Measurements from ENCODE around the gene MT2A. TPM values are rescaled to one million over a fixed set of nuclear protein-coding genes. Genes with fewer than 3 reads are reported as not detected.

The MT2A gene
- total RNA-seq = 1,000 to 10,000 TPM in 1 of 4 donors, 100 to 1,000 TPM in 3; 250 to 1,131 (median 795) TPM

GRCh38 chr16:56608043-56608875 is at the start of gene MT2A:
Gene MT2A (plus strand): TSS chr16:56608584. CDS start chr16:56608656, 72 bp downstream.
- ATAC-seq = peak; percentile 18 to 19
- Histone ChIP-seq H3K27me3 (no peaks in the 10 kb centered on the region), H3K4me1 (peaks cover 71 to 83% of the 10 kb centered on the region in 2 donors), H3K4me3 (peak within 1 kb of the TSS; percentile 60 to 75 (median 70)), H3K36me3 (no peaks in the 10 kb centered on the region), H3K9me3 (no peaks in the 10 kb centered on the region), H3K27ac (peak within 1 kb of the TSS; percentile 95 to 99 (median 98))
- peak; percentile 94 to 97 for DNase-seq
- in situ Hi-C loops (cut with MboI; ENCODE audit: low sequenced_read_pairs in 4 of 4) (loop anchor here in 2 of 4 donors (5.0 to 10.0 kb wide), 2 partner anchors 74 to 93 kb away; partner anchors contain the start of gene MT1X (in 2 of the 2)), intact Hi-C loops (cut with DNase I; ENCODE audit: low total_unique reads) (loop anchor here (1.0 to 5.0 kb wide), 3 partner anchors 74 to 454 kb away; partner anchors contain the start of genes HERPUD1 and MT1X)
- peak in 1 of 2 donors; percentile 99 for TF ChIP-seq POLR2A (IDR thresholded peaks at IDR 0.05)
- TF ChIP-seq CTCF (IDR thresholded peaks at IDR 0.05 in 4 of 5, conservative IDR thresholded peaks at IDR 0.05 in 1 of 5) = peak in 1 of 5 experiments; percentile 11

- H3K4me1 ChIP-seq = no peaks in the 10 kb centered on the region
- no peak for DNase-seq
- intact Hi-C loops (cut with DNase I; ENCODE audit: low total_unique reads) = no loop called here
- TF ChIP-seq CTCF (IDR thresholded peaks at IDR 0.05 in 4 of 5, conservative IDR thresholded peaks at IDR 0.05 in 1 of 5) = no peak
- TF ChIP-seq POLR2A (IDR thresholded peaks at IDR 0.05) = no peak
- H3K27me3 ChIP-seq = no peaks in the 10 kb centered on the region
- no peak for ATAC-seq
- H3K4me3 ChIP-seq = no peak overlapping the region
- no peaks in the 10 kb centered on the region for H3K36me3 ChIP-seq
- in situ Hi-C loops (cut with MboI; ENCODE audit: low sequenced_read_pairs in 4 of 4) = no loop called here
- no peaks in the 10 kb centered on the region for H3K9me3 ChIP-seq
- H3K27ac ChIP-seq = no peak overlapping the region
Observed at GRCh38 chr16:56559109-56559508, 49.3 kb upstream of the MT2A start.

GRCh38 chr16:56560447-56560846 is 47.9 kb upstream of the MT2A start:
- Histone ChIP-seq H3K4me3 (no peak overlapping the region), H3K9me3 (no peaks in the 10 kb centered on the region), H3K27ac (no peak overlapping the region), H3K27me3 (no peaks in the 10 kb centered on the region), H3K4me1 (no peaks in the 10 kb centered on the region), H3K36me3 (no peaks in the 10 kb centered on the region)
- in situ Hi-C loops (cut with MboI; ENCODE audit: low sequenced_read_pairs in 4 of 4) (no loop called here), intact Hi-C loops (cut with DNase I; ENCODE audit: low total_unique reads) (no loop called here)
- DNase-seq (no peak), ATAC-seq (no peak)
- TF ChIP-seq POLR2A (IDR thresholded peaks at IDR 0.05) (no peak), CTCF (IDR thresholded peaks at IDR 0.05 in 4 of 5, conservative IDR thresholded peaks at IDR 0.05 in 1 of 5) (no peak)

GRCh38 chr16:56561126-56561525 is 47.3 kb upstream of the MT2A start:
- no peak for TF ChIP-seq POLR2A (IDR thresholded peaks at IDR 0.05)
- TF ChIP-seq CTCF (IDR thresholded peaks at IDR 0.05 in 4 of 5, conservative IDR thresholded peaks at IDR 0.05 in 1 of 5) = no peak
- H3K9me3 ChIP-seq = no peaks in the 10 kb centered on the region
- H3K27me3 ChIP-seq = no peaks in the 10 kb centered on the region
- in situ Hi-C loops (cut with MboI; ENCODE audit: low sequenced_read_pairs in 4 of 4) (no loop called here), intact Hi-C loops (cut with DNase I; ENCODE audit: low total_unique reads) (no loop called here)
- no peak overlapping the region for H3K4me3 ChIP-seq
- no peaks in the 10 kb centered on the region for H3K4me1 ChIP-seq
- H3K36me3 ChIP-seq = no peaks in the 10 kb centered on the region
- DNase-seq (no peak), ATAC-seq (no peak)
- H3K27ac ChIP-seq = no peak overlapping the region

Data from gastrocnemius medialis (tissue), 4 donors.